ENCODE measurements around the gene CDC14A. TPM values are rescaled to one million over a fixed set of nuclear protein-coding genes. Genes with fewer than 3 reads are reported as not detected.

Gene CDC14A
- total RNA-seq, 1 experiment from 2014 or later: 6.6 TPM

DNA sequence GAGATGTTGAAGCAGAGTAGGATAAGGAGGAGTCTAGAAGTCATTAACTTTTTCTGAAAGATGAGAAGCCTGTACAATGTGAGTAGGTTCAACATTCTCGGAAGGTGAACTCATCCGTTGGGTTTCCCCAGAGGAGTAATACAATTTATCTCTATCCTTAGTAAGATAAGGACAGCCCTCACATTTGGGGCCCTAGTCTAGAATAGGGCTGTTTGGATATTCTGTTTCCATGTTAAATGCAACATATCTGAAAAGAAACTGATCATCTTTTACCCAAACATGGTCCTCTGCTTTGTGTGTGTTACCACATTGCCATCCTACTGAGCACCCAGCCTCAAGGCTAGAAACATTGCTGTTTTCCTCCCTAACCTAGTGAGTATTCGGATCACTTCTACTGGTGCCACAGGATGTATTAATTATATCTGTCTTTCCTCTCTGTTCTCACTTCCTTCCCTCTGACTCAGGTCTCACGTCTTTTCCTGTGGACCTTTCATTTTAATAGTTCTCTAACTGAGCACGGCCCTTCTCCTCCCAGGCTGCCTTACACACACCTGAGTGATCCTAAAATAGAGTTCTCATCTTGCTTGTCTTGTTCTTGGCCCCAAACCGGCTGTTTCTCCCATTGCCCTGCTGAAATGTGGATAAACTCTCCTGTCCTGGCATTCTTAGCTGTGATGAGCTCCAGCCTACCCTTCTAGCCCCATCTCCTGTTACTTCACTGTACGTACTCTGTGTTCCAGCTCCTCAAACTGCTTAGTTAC, 91.7 kb downstream of the CDC14A start:
- TF ChIP-seq, protein P1, sequence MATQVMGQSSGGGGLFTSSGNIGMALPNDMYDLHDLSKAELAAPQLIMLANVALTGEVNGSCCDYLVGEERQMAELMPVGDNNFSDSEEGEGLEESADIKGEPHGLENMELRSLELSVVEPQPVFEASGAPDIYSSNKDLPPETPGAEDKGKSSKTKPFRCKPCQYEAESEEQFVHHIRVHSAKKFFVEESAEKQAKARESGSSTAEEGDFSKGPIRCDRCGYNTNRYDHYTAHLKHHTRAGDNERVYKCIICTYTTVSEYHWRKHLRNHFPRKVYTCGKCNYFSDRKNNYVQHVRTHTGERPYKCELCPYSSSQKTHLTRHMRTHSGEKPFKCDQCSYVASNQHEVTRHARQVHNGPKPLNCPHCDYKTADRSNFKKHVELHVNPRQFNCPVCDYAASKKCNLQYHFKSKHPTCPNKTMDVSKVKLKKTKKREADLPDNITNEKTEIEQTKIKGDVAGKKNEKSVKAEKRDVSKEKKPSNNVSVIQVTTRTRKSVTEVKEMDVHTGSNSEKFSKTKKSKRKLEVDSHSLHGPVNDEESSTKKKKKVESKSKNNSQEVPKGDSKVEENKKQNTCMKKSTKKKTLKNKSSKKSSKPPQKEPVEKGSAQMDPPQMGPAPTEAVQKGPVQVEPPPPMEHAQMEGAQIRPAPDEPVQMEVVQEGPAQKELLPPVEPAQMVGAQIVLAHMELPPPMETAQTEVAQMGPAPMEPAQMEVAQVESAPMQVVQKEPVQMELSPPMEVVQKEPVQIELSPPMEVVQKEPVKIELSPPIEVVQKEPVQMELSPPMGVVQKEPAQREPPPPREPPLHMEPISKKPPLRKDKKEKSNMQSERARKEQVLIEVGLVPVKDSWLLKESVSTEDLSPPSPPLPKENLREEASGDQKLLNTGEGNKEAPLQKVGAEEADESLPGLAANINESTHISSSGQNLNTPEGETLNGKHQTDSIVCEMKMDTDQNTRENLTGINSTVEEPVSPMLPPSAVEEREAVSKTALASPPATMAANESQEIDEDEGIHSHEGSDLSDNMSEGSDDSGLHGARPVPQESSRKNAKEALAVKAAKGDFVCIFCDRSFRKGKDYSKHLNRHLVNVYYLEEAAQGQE (IDR thresholded peaks at IDR 0.05; ENCODE audit: insufficient read depth in 1 of 2, low read depth in 2 of 2, low read length in 1 of 2): no peak
- TF ChIP-seq CTCF (IDR thresholded peaks at IDR 0.05): no peak
- no peak for TF ChIP-seq POLR2AphosphoS5 (IDR thresholded peaks at IDR 0.05; ENCODE audit: low read depth, low read length)
- TF ChIP-seq TCF7L2 (IDR thresholded peaks at IDR 0.05; ENCODE audit: low read depth, low read length): no peak
- no peak for TF ChIP-seq SIN3A (IDR thresholded peaks at IDR 0.05; ENCODE audit: borderline replicate concordance, insufficient read depth, low read depth, low read length)
- DNase-seq (ENCODE audit: low read depth, low spot score): no peak
- Histone ChIP-seq H3K4me1 (ENCODE audit: control insufficient read depth, insufficient read depth, low read length) (no peaks in the 10 kb centered on the region), H3K27ac (ENCODE audit: low read length) (no peak overlapping the region), H3K36me3 (ENCODE audit: control insufficient read depth, insufficient read depth, low read length) (no peaks in the 10 kb centered on the region), H3K27me3 (ENCODE audit: control insufficient read depth, insufficient read depth, low read length) (no peaks in the 10 kb centered on the region), H3K4me3 (ENCODE audit: low read depth in 2 of 2, low read length in 2 of 2) (no peak overlapping the region), H3K9me3 (ENCODE audit: control insufficient read depth, insufficient read depth, low read depth, low read length) (no peaks in the 10 kb centered on the region)
- ChIA-PET CTCF (no interaction called here), POLR2A (no interaction called here)
- in situ Hi-C loops (cut with HindIII; ENCODE audit: low pct_unique_long_range_greater_than_20kb, low sequenced_read_pairs): no loop called here
- intact Hi-C loops (cut with micrococcal nuclease; ENCODE audit: unreplicated experiment): no loop called here
- no TSS peak for BruUV-seq (replicated peaks)
- no peak for ATAC-seq

- DNase-seq (ENCODE audit: low read depth, low spot score): no peak
- no TSS peak for BruUV-seq (replicated peaks)
Observed at GRCh38 chr1:100445565-100445964, 93.3 kb downstream of the CDC14A start.

More at GRCh38 chr1:100445565-100445964, 93.3 kb downstream of the CDC14A start:
- in situ Hi-C loops (cut with HindIII; ENCODE audit: low pct_unique_long_range_greater_than_20kb, low sequenced_read_pairs) (no loop called here), intact Hi-C loops (cut with micrococcal nuclease; ENCODE audit: unreplicated experiment) (no loop called here)
- Histone ChIP-seq H3K27me3 (ENCODE audit: control insufficient read depth, insufficient read depth, low read length) (no peaks in the 10 kb centered on the region), H3K4me1 (ENCODE audit: control insufficient read depth, insufficient read depth, low read length) (no peaks in the 10 kb centered on the region), H3K36me3 (ENCODE audit: control insufficient read depth, insufficient read depth, low read length) (no peaks in the 10 kb centered on the region), H3K27ac (ENCODE audit: low read length) (no peak overlapping the region), H3K9me3 (ENCODE audit: control insufficient read depth, insufficient read depth, low read depth, low read length) (no peaks in the 10 kb centered on the region), H3K4me3 (ENCODE audit: low read depth in 2 of 2, low read length in 2 of 2) (no peak overlapping the region)
- CTCF ChIA-PET: no interaction called here
- ATAC-seq: no peak
- TF ChIP-seq, protein P1 (IDR thresholded peaks at IDR 0.05; ENCODE audit: insufficient read depth in 1 of 2, low read depth in 2 of 2, low read length in 1 of 2): no peak
- TF ChIP-seq TCF7L2 (IDR thresholded peaks at IDR 0.05; ENCODE audit: low read depth, low read length) (no peak), POLR2AphosphoS5 (IDR thresholded peaks at IDR 0.05; ENCODE audit: low read depth, low read length) (no peak), CTCF (IDR thresholded peaks at IDR 0.05) (no peak), SIN3A (IDR thresholded peaks at IDR 0.05; ENCODE audit: borderline replicate concordance, insufficient read depth, low read depth, low read length) (no peak)
- POLR2A ChIA-PET: no interaction called here
